ENCODE measurements around the gene KCNJ10.

KCNJ10 gene

DNA sequence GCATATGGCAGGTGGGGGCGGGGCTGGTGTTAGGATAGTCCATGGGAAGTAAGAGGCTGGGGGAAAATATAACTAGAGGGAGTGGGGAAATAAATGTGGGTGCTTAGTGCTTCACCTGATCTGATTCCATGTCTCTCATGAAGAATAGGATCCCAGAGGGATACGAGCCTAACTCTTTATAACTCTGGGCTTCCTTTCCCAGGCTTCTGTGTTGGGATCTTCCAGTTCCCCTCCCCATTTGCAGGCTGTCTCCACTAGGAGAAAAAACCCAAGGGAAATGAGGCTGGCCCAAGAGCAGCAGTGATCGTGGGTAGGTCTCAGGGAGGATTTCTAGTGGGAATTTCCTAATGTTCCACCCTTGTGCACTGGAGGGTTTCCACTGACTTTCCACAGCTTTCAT, 13.0 kb upstream of the KCNJ10 start:
- no peak for DNase-seq

DNA sequence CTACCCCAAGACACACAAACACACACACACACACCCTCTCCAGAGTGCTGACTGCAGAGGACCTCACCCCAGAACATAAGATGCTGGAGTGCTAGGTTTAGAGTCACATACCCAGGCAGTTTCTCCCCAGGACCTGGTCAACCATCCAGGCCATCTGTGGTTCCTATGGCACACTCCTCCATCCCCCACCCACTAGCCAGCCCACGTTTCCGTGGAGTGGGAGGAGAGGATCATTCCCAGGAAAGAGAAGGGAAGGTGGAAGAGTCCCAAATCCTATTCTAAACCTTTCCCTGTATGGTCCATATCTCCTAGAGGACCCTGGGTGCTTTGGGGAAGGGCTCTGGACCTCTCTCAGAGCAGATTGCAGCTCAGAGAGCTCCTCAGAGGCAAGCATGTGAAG, 12.5 kb upstream of the KCNJ10 start:
- DNase-seq: no peak

DNA sequence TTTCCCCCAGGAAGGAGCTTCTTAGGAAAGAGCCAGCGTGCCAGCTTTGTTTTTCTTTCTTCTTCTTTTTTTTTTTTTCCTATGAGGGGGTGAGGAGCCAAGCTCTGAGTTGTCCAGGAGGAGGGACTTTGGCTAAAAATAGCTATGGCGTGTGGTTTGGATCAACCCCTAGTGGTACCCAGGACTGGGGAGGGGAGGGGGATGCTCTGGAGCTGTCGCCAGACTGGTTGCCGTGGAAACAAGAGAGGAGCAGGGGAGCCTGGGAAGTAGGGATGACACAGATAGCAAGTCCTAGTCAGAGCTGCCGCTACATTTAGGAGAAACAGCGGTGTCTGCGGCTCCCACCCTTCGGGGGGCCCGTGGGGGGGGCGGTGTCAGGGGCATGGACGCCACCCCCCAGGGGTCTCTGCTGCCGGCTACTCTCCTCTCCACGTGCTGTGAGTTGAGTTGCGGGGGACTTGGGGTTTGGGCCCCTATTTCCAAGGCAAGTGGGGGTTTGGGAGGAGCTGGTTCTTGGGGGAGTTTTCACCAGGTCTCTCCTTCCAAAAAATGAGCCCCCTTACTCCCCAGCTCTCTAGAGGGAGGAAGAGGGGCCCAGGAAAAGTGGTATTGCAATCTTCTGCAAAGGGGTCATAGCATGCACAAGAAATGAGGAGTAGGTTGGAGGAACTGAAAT, 11.4 kb upstream of the KCNJ10 start, which contains the start of gene KCNJ9:
TSS of gene KCNJ9 (plus strand) at position 278 of the 676 bp plus-strand sequence. CDS start 2,493 bp downstream, outside the sequence.
- no peak for DNase-seq

DNA sequence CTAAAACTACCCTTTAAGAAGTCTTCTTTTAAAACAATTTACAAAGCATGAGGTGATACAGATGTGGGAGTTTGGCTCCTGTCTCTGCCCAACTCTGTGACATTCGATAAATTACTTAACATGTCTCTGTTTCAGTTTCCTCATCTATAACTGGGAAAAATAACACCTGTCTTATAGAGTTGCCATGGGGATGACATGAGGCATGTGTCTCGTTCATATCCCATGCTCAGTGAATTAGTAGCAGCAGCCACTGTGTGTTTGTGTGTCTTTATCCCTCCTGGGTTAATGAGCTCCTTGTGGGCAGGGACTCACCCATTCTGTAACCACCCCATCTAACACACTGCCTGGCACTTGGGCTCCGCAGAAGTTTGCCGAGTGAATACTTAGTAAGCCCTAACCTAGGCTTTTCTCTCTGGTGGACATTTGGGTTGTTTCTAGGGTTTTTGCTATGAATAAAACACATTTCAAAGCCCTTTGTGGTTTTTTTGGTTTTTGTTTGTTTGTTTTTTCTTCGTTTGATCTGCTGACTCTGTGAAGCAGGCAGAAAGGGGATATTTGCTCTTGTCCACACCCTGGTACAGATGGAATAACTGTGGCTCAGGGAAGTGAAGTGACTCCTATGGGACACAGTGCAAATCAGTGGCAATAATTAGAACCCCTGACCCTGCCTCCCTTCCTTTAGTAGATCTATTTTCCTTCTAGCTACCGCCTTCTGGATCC, 10.6 kb upstream of the KCNJ10 start:
- DNase-seq: no peak

DNA sequence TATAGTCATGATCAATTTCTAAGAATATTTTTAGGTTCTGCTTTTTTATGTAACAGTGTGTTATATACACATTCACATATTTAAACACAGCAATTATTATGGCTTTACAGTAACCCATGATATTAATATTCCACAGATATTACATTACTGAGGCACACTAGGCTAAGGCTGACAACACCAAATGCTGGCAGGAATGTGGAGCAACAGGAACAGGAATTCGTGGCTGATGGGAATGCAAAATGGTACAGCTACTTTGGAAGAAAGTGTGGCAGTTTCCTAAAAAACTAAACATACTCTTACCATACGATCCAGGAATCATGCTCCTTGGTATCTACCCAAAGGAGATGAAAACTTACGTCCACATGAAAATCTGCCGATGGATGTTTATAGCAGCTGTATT, 9.5 kb upstream of the KCNJ10 start:
- no peak for DNase-seq

- peak; percentile 64 for DNase-seq
Observed at GRCh38 chr1:160078512-160079195, 8.7 kb upstream of the KCNJ10 start.

GRCh38 chr1:160077486-160077885, 7.5 kb upstream of the KCNJ10 start:
- no peak for DNase-seq

DNA sequence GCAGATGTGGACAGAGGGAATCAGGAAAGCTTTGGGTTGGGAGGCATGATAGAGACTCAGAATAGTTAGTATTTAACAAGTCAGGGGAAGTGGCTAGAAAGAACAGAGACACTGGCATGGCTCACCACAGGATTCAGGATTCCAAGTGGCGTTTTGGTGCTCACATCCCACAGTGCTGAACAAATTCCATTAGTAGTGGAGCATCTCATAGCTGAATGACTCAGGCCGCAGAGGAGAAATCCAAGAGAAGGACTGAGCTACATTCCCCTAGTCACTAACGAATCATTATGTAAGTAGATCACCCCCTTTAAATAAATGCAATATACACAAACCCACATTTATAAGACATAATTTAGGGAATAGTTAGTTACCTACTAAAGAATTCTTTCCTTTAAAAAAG, 6.3 kb upstream of the KCNJ10 start:
- DNase-seq: no peak

DNA sequence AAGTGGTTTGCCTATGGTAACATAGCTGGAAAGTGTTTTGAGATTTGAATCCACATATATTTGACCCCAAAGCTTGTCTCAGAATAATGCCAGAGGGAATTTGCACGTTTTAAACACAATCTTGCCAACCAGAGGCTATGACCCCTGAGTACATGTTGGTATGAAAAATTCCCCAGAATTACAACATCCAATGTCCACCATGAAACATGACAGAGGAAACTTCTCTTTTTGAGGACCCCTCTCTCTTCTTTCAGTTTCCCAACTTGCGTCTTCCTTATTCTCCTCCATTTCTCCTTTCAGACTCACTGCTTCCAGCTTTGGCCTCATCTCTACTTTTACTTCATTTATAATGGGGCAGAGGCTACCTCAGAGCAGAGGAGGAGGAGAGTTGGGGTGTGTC, 5.9 kb upstream of the KCNJ10 start:
- no peak for DNase-seq

- no peak for DNase-seq
Observed at GRCh38 chr1:160074865-160075264, 4.9 kb upstream of the KCNJ10 start.

GRCh38 chr1:160071289-160071688, 1.3 kb upstream of the KCNJ10 start:
- DNase-seq: no peak

- peak; percentile 70 for DNase-seq
Observed at GRCh38 chr1:160070243-160071163, 543 bp upstream of the KCNJ10 start.

GRCh38 chr1:160068225-160068624, 1.7 kb downstream of the KCNJ10 start:
- no peak for DNase-seq

GRCh38 chr1:160066829-160067745, 2.9 kb downstream of the KCNJ10 start:
- DNase-seq: no peak

- no peak for DNase-seq
Observed at GRCh38 chr1:160064746-160065145, 5.2 kb downstream of the KCNJ10 start.

DNA sequence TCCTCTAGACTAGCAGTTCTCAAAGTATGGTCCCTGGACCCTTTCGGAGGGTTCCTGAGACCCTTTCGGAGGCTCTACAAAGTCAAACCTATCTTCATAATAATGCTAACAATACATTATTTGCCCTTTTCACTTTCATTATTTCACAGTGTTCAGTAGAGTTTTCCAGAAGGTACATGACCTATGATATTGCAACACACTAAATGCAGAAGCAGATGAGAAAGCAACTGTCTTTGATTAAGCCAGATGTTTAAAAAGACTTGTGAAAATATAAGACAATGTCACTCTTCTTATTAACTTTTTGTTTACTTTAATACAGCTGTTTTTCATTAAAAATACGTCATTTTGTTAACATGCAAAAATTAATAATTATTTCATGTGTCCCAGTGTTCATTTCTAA, 5.8 kb downstream of the KCNJ10 start:
- no peak for DNase-seq

GRCh38 chr1:160063176-160063575, 6.8 kb downstream of the KCNJ10 start:
- DNase-seq: no peak

DNA sequence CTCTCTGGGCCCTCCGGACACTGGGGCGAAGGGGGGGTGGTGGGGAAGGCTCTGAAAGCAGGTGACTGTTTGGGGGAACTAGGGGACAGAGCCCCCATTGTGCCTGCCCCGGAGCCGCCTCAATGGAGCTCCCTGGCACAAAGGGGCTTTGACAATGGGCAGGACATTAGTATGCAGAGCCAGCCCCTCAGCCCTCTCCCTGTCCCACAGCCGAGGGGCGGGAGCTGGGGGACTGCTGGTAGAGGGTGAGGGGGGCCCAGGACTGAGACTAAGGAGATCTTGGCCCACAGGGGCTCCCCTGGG, 7.8 kb downstream of the KCNJ10 start:
- no peak for DNase-seq

- DNase-seq: no peak
Observed at GRCh38 chr1:160061369-160062229, 8.4 kb downstream of the KCNJ10 start.

DNA sequence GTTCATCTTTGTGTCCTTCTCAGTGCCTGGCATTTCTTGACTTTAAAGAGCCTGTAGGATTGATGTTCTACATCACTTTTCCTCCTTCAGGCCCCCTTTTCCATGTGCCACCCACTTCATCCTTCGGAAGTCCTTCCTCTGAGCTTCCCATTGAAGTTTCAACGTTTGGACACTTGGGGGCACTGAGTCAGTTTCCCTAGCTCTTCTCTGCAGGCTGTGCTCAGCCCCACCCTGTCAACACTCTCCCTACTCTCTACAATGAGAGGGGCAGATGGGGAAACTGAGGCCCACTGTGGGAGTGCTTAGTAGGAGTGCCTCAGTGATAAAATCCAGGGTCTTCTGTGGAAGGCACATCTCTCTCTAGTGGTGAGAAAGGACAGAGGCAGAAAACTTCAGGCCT, 11.9 kb downstream of the KCNJ10 start:
- no peak for DNase-seq

DNA sequence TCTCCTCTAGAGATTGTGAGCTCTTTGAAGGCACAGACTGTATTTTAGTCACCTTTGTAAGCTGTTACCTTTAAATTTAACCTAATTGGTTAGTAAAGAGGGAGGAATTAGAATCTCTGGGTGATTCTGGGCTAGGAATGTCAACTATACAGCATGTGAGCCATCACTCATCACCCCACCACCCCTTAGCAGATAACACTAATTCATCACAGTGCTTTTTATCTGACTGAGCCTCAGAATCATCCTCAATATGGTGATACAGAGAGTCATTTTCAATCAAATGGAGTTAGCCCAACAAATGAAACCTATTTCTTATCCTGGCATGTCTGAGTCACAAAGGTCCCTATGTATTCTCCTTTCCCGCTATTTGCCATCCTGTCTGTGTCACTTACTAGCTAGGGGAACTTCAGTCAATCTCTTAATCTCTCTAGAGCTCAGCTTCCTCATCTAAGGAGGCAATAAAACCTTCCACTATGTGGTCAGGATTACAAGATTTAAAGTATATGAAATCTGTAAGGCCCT, 13.3 kb downstream of the KCNJ10 start:
- DNase-seq: no peak

All from CD4-positive, alpha-beta T cell treated with Interleukin-17A for 1 hour (primary cell).